Gastrocnemius medialis (tissue), 4 donors: ENCODE results near the gene CCDC188.

Experiments
- CTCF ChIP-seq, 5 experiments: fragments of 450-650 bp in 3 of 5; fragments of 200-600 bp in 2 of 5; sonication (generic) in 2 of 5; IDR thresholded peaks in 4 of 5; conservative IDR thresholded peaks in 1 of 5; 1 replicate in 4 of 5; 2 replicates in 1 of 5; pipeline ENCODE4 v1.5.1; 2016 to 2019; ENCODE audit warnings: antibody characterized with exemption in 5 of 5, mild to moderate bottlenecking in 3 of 5, moderate library complexity in 3 of 5
- POLR2A ChIP-seq, 2 donors: fragments of 450-650 bp; IDR thresholded peaks; one replicate each; pipeline ENCODE4 v1.6.1; 2017; ENCODE audit warnings: antibody characterized with exemption in 2 of 2, mild to moderate bottlenecking in 2 of 2, moderate library complexity in 2 of 2

- no peak for TF ChIP-seq CTCF (IDR thresholded peaks at IDR 0.05 in 4 of 5, conservative IDR thresholded peaks at IDR 0.05 in 1 of 5)
- TF ChIP-seq POLR2A (IDR thresholded peaks at IDR 0.05): no peak
Measured at GRCh38 chr22:20188567-20188877, 37.7 kb upstream of the CCDC188 start.
